Trophoblast cell (in vitro differentiated cells and primary cell): ENCODE results near the gene DNTTIP2.
"Not testable (repeated sequence)": the region's sequence is repeated elsewhere in the genome, so short reads cannot be mapped to it uniquely, and the experiment has no call there.

Experiments
- DNase-seq, 2 donors: peaks; one replicate each; pipeline ENCODE4 v3.0.0-alpha.2; 2016
- H2AFZ ChIP-seq: 2 replicates; pipeline ENCODE4 v1.6.1; 2013; ENCODE audit warnings: low read length, moderate library complexity, mild to moderate bottlenecking; ENCODE audit not compliant: insufficient read depth, poor library complexity
- H2AK5ac ChIP-seq: 2 replicates; pipeline ENCODE4 v1.6.1; 2013; ENCODE audit warnings: mild to moderate bottlenecking, low read length
- H2BK120ac ChIP-seq: 2 replicates; pipeline ENCODE4 v1.6.1; 2013; ENCODE audit warnings: low read length, mild to moderate bottlenecking, moderate library complexity; ENCODE audit not compliant: insufficient read depth, poor library complexity
- H2BK12ac ChIP-seq: 2 replicates; pipeline ENCODE4 v1.6.1; 2013; ENCODE audit warnings: mild to moderate bottlenecking, low read length, moderate library complexity
- H2BK5ac ChIP-seq: 2 replicates; pipeline ENCODE4 v1.6.1; 2013; ENCODE audit warnings: low read length, low read depth, moderate library complexity, mild to moderate bottlenecking; ENCODE audit not compliant: poor library complexity
- H3K14ac ChIP-seq: 2 replicates; pipeline ENCODE4 v1.6.1; 2013; ENCODE audit warnings: mild to moderate bottlenecking, low read length
- H3K18ac ChIP-seq: 2 replicates; pipeline ENCODE4 v1.6.1; 2013; ENCODE audit warnings: mild to moderate bottlenecking, low read length
- H3K23ac ChIP-seq: 2 replicates; pipeline ENCODE4 v1.6.1; 2013; ENCODE audit warnings: low read length
- H3K27ac ChIP-seq: 2 replicates; pipeline ENCODE4 v1.5.1; 2013; ENCODE audit warnings: low read depth, mild to moderate bottlenecking, inconsistent platforms, low read length, moderate library complexity
- H3K27me3 ChIP-seq: 2 replicates; pipeline ENCODE4 v1.6.1; 2013; ENCODE audit warnings: inconsistent platforms, mild to moderate bottlenecking, low read length, moderate library complexity; ENCODE audit not compliant: insufficient read depth
- H3K36me3 ChIP-seq, 2 experiments: 1 replicate in 1 of 2; 2 replicates in 1 of 2; pipeline ENCODE4 v1.6.1; 2013; ENCODE audit warnings: low read length in 2 of 2, mild to moderate bottlenecking in 2 of 2, moderate library complexity in 1 of 2; ENCODE audit not compliant: insufficient read depth in 2 of 2, control insufficient read depth in 1 of 2
- H3K4ac ChIP-seq: 2 replicates; pipeline ENCODE4 v1.6.1; 2013; ENCODE audit warnings: low read depth, mild to moderate bottlenecking, low read length, moderate library complexity
- H3K4me1 ChIP-seq, 2 experiments: 1 replicate in 1 of 2; 2 replicates in 1 of 2; pipeline ENCODE4 v1.6.1; 2013; ENCODE audit warnings: low read length in 2 of 2, mild to moderate bottlenecking in 2 of 2, moderate library complexity in 1 of 2; ENCODE audit not compliant: insufficient read depth in 2 of 2, control insufficient read depth in 1 of 2
- H3K4me2 ChIP-seq: 2 replicates; pipeline ENCODE4 v1.6.1; 2013; ENCODE audit warnings: inconsistent platforms, mild to moderate bottlenecking, low read length, moderate library complexity
- H3K4me3 ChIP-seq: 2 replicates; pipeline ENCODE4 v1.5.1; 2013; ENCODE audit warnings: mild to moderate bottlenecking, low read depth, low read length, inconsistent platforms
- H3K79me1 ChIP-seq: one replicate; pipeline ENCODE4 v1.6.1; 2013; ENCODE audit warnings: low read length
- H3K79me2 ChIP-seq: 2 replicates; pipeline ENCODE4 v1.6.1; 2013; ENCODE audit warnings: low read length, mild to moderate bottlenecking; ENCODE audit not compliant: control insufficient read depth, insufficient read depth, poor library complexity
- H3K9ac ChIP-seq: 2 replicates; pipeline ENCODE4 v1.6.1; 2013; ENCODE audit warnings: mild to moderate bottlenecking, low read length
- H3K9me3 ChIP-seq: 2 replicates; pipeline ENCODE4 v1.6.1; 2013; ENCODE audit warnings: low read depth, mild to moderate bottlenecking, control low read depth, inconsistent platforms, low read length; ENCODE audit not compliant: insufficient read depth
- H4K12ac ChIP-seq: 2 replicates; pipeline ENCODE4 v1.6.1; 2013; ENCODE audit warnings: low read depth, mild to moderate bottlenecking, low read length, moderate library complexity
- H4K8ac ChIP-seq: 2 replicates; pipeline ENCODE4 v1.6.1; 2013; ENCODE audit warnings: low read depth, mild to moderate bottlenecking, low read length, moderate library complexity
- H4K91ac ChIP-seq: one replicate; pipeline ENCODE4 v1.6.1; 2013; ENCODE audit warnings: low read depth, mild to moderate bottlenecking, low read length, moderate library complexity
- WGBS: extraction: QIAGEN DNeasy Blood & Tissue Kit; methylation state at CpG from one replicate; pipeline ENCODE4 v1.1.7; 2013; ENCODE audit warnings: missing lambda C conversion rate; ENCODE audit not compliant: insufficient read length, insufficient coverage; ENCODE audit errors: extremely low coverage; 5-methylcytosine and 5-hydroxymethylcytosine counted together

DNTTIP2 gene

GRCh38 chr1:93910880-93911279 lies 31.9 kb upstream of the DNTTIP2 start:
- not testable (repeated sequence) for H3K23ac ChIP-seq, H3K36me3 ChIP-seq, H2BK12ac ChIP-seq, H3K27me3 ChIP-seq, H3K4me1 ChIP-seq, H4K8ac ChIP-seq, H4K91ac ChIP-seq, H3K9ac ChIP-seq, DNase-seq, H3K4me2 ChIP-seq, H2AFZ ChIP-seq, H3K9me3 ChIP-seq, H2BK120ac ChIP-seq, H3K4me3 ChIP-seq, H3K79me1 ChIP-seq, H2AK5ac ChIP-seq, H3K4ac ChIP-seq, H4K12ac ChIP-seq, H3K14ac ChIP-seq, H3K27ac ChIP-seq, H2BK5ac ChIP-seq, H3K18ac ChIP-seq, H3K79me2 ChIP-seq
- WGBS: no CpG with 5 or more reads among the region's 3 CpGs

GRCh38 chr1:93910305-93910704 lies 31.3 kb upstream of the DNTTIP2 start:
- Histone ChIP-seq H3K36me3 (no peaks in the 10 kb centered on the region), H4K8ac (no peak overlapping the region), H3K27ac (no peak overlapping the region), H2BK120ac (no peak overlapping the region), H3K4me1 (peaks cover 0 to 2% of the 10 kb centered on the region in 2 experiments), H4K12ac (no peak overlapping the region), H3K9ac (no peak overlapping the region), H4K91ac (no peak overlapping the region), H3K23ac (no peak overlapping the region), H3K9me3 (no peaks in the 10 kb centered on the region), H3K27me3 (no peaks in the 10 kb centered on the region), H3K18ac (no peak overlapping the region), H3K4me2 (no peak overlapping the region), H3K14ac (no peak overlapping the region), H3K79me2 (peaks cover 9% of the 10 kb centered on the region), H2BK12ac (no peak overlapping the region), H2BK5ac (no peak overlapping the region), H3K4ac (no peak overlapping the region), H2AK5ac (no peak overlapping the region), H3K79me1 (peaks cover 9% of the 10 kb centered on the region), H3K4me3 (no peak overlapping the region), H2AFZ (no peak overlapping the region)
- no CpG with 5 or more reads among the region's 4 CpGs for WGBS
- no peak for DNase-seq

- H3K79me2 ChIP-seq: peaks cover 11% of the 10 kb centered on the region
- H3K79me1 ChIP-seq: peaks cover 9% of the 10 kb centered on the region
- WGBS: no CpG with 5 or more reads among the region's 102 CpGs
- peak within 1 kb of the TSS; percentile 91 for H3K14ac ChIP-seq
- peak within 1 kb of the TSS; percentile 93 for H3K27ac ChIP-seq
- H2BK12ac ChIP-seq: peak within 1 kb of the TSS; percentile 18
- peak within 1 kb of the TSS; percentile 86 for H3K18ac ChIP-seq
- peak within 1 kb of the TSS; percentile 98 for H3K4me3 ChIP-seq
- peak within 1 kb of the TSS; percentile 97 for H4K91ac ChIP-seq
- peak; percentile 97 to 99 for DNase-seq
- H4K12ac ChIP-seq: peak within 1 kb of the TSS; percentile 13
- H3K36me3 ChIP-seq: no peaks in the 10 kb centered on the region
- H2BK120ac ChIP-seq: peak within 1 kb of the TSS; percentile 39
- peaks cover 0 to 2% of the 10 kb centered on the region in 2 experiments for H3K4me1 ChIP-seq
- H3K9me3 ChIP-seq: no peaks in the 10 kb centered on the region
- H3K27me3 ChIP-seq: no peaks in the 10 kb centered on the region
- H2AFZ ChIP-seq: peak within 1 kb of the TSS; percentile 80
- peak within 1 kb of the TSS; percentile 84 for H2BK5ac ChIP-seq
- no peak within 1 kb of the TSS for H3K23ac ChIP-seq
- H3K4me2 ChIP-seq: peak within 1 kb of the TSS; percentile 88
- H3K4ac ChIP-seq: peak within 1 kb of the TSS; percentile 37
- H2AK5ac ChIP-seq: no peak within 1 kb of the TSS
- peak within 1 kb of the TSS; percentile 94 for H3K9ac ChIP-seq
- peak within 1 kb of the TSS; percentile 83 for H4K8ac ChIP-seq
Observed at GRCh38 chr1:93909146-93910050, 30.4 kb upstream of the DNTTIP2 start, which contains the start of gene GCLM. TSS of gene GCLM (minus strand) at chr1:93909430. CDS start at chr1:93909163, 267 bp downstream.

GRCh38 chr1:93908394-93909145 lies 29.6 kb upstream of the DNTTIP2 start:
- Histone ChIP-seq H3K27ac (peak overlapping the region; percentile 93), H3K14ac (peak overlapping the region; percentile 91), H3K27me3 (no peaks in the 10 kb centered on the region)

More at GRCh38 chr1:93908394-93909145, 29.6 kb upstream of the DNTTIP2 start:
- Histone ChIP-seq H3K4me3 (peak overlapping the region; percentile 98), H3K36me3 (no peaks in the 10 kb centered on the region), H2BK5ac (peak overlapping the region; percentile 84), H3K4ac (peak overlapping the region; percentile 37), H3K18ac (peak overlapping the region; percentile 86), H4K12ac (peak overlapping the region; percentile 13), H3K9ac (peak overlapping the region; percentile 94), H4K91ac (peak overlapping the region; percentile 97), H2AK5ac (no peak overlapping the region), H2BK120ac (peak overlapping the region; percentile 39), H3K79me2 (peaks cover 11% of the 10 kb centered on the region), H2AFZ (peak overlapping the region; percentile 80), H3K79me1 (peaks cover 9% of the 10 kb centered on the region), H3K9me3 (no peaks in the 10 kb centered on the region), H3K4me2 (peak overlapping the region; percentile 88), H2BK12ac (peak overlapping the region; percentile 18), H4K8ac (peak overlapping the region; percentile 83), H3K4me1 (peaks cover 0 to 2% of the 10 kb centered on the region in 2 experiments), H3K23ac (no peak overlapping the region)
- WGBS: no CpG with 5 or more reads among the region's 49 CpGs
- DNase-seq: peak; percentile 50 to 57
